GM19397 (cell line): ENCODE results near the gene ATP9A.
"Not testable (repeated sequence)": the region's sequence is repeated elsewhere in the genome, so short reads cannot be mapped to it uniquely, and the experiment has no call there.

Experiments
- ATAC-seq: cut with Tn5 transposase; IDR thresholded peaks from one replicate; pipeline ENCODE4 v1.9.1; 2021; ENCODE audit warnings: mild to moderate bottlenecking, moderate library complexity; ENCODE audit not compliant: unreplicated experiment

The ATP9A gene

DNA sequence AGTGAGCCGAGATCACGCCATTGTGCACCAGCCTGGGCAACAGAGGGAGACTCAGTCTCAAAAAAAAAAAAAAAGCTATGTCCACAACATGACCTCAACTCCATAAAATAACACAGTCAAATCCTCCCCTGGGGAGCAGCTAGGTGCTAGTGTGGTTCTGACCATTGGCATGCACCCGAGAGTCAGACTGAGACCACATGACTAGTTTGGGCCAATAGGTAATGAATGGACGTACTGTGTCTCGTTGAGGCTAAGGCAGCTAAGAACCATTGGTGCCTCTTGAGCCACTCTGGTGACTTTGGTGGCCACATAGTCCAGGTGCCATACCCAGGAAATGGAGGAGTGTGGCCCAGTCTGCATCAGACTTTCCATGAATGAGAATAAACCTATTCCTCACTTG, 40.3 kb downstream of the ATP9A start:
- ATAC-seq, result no peak

DNA sequence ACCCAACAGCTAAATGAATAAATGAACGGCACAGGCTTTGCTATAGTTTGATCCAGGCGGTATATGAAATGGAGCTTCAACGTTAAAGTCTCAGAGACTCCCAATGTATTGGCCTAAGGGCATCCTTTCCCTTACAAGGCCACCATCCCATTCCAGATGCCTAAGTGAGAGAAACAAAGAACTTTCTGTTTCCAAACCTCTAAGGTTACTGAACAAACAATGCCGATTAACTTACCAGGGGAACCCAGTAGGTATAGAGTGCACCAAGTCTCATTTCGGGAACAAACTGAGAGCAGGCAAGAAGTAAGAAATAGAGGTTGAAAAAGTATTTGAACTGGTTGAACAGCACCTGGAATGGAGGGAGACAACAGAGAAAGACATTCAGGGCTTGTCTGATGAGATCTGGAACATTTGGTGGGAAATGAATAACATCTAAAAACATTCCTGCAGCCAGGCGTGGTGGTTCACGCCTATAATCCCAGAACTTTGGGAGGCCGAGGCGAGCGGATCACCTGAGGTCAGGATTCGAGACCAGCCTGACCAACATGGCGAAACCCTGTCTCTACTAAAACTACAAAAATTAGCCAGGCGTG, 42.5 kb downstream of the ATP9A start:
- ATAC-seq, result no peak

DNA sequence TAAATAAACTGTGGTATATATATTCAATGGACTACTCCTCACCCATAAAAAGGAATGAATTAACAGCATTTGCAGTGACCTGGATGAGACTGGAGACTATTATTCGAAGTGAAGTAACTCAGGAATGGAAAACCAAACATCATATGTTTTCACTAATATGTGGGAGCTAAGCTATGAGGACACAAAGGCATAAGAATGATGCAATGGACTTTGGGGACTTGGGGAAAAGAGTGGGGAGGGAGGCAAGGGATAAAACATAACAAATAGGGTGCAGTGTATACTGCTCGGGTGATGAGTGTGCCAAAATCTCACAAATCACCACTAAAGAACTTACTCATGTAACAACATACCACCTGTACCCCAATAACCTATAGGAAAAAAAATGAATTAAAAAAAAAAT, 45.2 kb downstream of the ATP9A start:
- not testable (repeated sequence) for ATAC-seq

DNA sequence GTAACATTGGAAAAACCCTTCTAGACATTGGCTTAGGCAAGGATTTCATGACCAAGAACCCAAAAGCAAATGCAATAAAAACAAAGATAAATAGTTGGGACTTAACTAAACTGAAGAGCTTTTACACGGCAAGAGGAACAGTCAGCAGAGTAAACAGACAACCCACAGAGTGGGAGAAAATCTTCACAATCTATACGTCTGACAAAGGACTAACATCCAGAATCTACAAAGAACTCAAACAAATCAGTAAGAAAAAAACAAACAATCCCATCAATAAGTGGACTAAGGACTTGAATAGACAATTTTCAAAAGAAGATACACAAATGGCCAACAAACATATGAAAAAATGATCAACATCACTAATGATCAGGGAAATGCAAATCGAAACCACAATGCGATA, 45.9 kb downstream of the ATP9A start:
- not testable (repeated sequence) for ATAC-seq

DNA sequence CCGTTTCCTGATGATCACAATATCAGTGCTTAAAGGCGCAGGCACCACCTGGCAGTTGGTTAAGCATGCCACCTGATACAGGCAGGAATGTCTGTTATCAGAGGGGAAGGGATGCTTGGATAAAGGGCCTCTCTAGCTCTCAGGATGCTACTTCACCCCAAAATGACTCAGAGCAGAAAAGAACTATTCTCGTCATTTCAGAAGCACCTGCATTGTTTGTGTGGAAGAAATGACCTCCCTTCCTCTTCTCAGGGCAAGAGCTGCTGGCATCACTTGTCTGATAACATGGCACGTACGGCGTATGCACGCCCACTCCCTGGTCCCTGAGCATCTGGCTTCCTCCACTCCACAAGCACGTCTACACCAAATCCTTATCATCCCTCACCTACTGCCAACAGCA, 47.3 kb downstream of the ATP9A start:
- no peak for ATAC-seq

DNA sequence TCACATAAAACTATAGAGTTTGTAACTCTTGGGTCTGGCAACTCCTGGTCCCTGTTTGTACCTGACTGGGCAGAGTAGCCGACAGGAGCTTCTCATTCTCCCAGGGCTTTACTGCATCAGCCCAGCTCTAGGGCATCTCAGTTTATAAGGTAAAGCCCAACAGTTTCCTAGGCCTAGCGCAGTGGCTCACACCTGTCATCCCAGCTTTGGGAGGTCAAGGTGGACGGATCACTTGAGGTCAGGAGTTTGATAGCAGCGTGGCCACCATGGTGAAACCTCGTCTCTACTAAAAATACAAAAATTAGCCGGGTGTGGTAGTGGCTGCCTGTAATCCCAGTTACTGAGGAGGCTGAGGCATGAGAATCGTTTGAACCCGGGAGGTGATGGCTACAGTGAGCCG, 47.8 kb downstream of the ATP9A start:
- ATAC-seq, result no peak

DNA sequence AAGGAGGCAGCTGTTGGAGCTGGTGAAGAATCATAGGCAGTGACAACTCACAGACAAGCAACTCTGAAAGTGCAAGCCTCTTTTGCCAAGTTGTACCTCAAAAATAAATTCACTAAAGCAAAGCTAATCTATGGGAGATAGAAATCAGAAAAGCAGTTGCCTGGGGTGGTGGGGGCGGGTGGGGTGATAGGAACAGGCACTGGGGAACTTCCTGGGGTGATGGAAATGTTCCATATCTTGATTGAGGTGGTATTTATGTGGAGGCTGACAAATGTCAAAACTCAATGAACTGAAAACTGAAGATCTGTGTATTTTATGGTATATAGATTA, 52.4 kb downstream of the ATP9A start:
- no peak for ATAC-seq

DNA sequence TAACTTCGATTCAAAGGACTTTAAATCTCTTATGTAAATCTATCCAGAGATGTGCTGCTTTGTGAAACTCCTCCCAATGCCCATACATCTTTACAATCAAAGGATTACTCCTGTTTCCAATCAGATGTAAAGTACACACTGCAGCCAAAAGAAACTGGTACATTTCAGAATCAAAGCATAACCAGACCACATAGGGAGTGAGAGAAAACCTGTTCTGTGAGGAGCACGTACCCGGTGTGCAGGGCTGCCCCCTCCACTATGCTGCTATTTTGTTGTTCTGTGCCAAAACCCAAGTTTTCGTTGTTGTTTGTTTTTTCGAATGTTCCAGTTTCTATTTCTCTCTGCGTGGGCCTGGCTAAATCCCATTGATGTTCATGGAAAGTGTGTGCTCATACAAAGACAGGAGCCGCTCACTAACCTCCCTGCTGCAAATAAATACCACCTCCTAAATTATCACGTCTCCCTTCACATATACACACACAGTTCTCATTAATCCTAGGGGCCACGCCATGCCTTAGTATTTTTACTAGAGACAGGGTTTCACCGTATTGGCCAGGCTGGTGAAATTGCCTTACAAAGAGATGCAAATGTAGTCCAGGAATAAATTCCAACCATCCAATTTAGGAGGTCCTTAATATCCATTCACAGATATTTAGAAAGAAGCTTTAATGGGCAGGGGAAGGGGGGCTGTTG, 52.9 kb downstream of the ATP9A start:
- ATAC-seq, result no peak

DNA sequence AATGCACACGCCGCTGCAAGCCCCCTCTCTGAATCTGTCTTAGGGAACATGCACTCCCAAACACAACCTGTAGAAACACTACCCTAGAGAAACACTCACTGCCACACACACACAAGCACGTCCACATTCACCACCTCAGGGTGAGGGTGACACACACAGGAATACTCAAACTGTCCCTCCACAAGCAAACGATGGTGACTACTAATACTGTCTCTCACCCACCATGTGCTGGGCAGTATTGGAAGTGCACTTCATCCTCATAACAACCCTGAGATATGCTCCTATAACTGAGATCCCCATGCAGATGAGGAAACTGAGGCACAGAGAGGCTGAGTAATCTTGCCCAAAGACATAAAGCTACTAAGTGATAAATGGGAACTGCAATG, 55.0 kb downstream of the ATP9A start:
- no peak for ATAC-seq

DNA sequence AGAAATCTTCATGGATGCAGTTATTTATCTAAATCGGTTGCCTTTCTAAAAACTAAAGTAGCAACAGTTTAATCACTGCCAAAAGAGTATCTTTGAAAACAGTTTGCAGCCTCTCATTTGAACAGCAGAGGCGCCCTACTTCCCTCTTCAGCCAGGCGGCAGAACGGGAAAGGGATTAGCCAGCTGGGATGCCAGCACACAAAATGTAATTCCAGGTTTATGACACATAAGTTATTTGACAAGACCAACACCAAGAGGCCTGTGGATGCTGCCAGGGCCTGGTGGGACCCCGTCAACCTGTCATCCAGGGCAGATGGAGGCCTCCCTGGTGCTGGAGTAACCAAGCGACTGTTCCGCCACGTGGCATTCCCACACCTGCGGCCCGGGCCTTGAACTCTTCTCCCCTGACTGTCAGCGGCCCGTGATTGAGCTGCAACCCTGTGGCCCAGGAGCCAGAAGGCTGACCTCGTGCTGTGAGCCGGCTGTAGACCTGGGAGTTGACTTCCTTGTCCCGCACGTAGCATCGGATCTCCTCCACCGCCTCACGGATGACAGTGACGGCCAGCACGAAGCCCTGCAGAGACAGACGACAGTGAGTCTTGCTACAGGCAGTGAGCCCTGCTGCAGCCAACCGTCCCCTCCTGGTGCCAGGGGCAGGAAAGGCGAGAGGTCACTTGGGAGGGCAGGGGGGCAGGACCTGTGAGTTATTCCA, 55.5 kb downstream of the ATP9A start:
- ATAC-seq, result no peak

DNA sequence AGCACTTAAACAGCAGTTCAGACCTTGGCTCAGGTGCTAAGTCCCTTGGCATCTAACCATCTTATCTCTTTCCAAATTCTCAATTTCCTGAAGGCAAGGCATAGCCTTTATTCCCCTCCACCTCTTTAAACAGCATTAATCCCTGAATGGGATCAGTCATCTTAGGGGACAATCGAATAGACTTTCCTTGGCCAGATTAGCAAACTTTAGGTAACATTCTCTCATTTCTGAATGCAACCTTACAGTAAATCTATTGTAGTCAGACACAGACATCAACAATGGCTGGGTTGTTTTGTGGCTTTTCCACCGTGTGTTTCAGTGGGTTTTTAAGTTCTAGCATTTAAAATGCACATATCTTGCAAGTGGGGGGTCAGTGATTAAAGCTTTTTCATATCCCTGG, 56.8 kb downstream of the ATP9A start:
- no peak for ATAC-seq

DNA sequence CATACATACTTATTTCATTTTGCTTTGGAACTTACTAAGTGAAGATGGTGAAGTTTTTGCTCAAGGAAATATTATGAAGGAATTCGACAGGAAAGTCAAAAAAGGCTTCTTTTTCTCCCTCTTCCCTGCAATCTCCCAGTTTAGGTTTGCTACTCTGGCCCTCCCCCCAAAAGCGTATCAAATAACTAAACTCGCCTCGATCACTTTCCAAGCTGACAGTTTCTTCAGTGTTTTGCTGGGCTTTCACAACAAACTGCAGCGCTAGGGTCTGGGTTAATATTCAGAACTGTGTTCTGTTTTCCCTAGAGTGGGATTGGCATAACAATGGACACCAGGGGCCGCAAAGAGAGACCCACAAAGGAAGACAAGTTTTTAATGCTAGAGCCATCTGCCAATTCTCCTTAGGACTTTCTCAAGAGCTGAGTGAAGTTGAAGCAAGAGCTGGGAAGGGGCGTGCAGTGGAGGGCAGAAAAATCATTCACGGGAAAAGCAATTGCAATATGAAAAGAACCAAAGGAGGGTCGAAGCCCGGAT, 57.8 kb downstream of the ATP9A start:
- no peak for ATAC-seq

DNA sequence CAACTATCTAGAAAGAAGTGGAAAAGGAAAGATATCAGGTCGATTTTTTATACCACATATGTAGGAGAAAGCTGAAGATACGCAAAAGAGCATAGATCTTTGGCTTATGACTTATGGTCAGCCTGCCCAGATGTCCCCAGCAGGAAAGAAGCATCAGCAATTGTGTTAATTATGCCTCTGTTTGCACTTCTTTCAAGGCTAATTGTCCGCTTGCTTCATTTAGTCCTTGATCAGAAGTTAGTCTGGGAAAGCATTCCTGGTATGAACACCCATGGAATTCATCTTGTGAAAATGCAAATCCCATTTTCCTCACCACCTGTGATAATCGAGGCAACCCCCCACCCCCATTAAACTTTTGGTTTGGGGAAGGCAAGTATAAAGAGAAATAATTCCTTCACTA, 62.8 kb downstream of the ATP9A start:
- no peak for ATAC-seq

DNA sequence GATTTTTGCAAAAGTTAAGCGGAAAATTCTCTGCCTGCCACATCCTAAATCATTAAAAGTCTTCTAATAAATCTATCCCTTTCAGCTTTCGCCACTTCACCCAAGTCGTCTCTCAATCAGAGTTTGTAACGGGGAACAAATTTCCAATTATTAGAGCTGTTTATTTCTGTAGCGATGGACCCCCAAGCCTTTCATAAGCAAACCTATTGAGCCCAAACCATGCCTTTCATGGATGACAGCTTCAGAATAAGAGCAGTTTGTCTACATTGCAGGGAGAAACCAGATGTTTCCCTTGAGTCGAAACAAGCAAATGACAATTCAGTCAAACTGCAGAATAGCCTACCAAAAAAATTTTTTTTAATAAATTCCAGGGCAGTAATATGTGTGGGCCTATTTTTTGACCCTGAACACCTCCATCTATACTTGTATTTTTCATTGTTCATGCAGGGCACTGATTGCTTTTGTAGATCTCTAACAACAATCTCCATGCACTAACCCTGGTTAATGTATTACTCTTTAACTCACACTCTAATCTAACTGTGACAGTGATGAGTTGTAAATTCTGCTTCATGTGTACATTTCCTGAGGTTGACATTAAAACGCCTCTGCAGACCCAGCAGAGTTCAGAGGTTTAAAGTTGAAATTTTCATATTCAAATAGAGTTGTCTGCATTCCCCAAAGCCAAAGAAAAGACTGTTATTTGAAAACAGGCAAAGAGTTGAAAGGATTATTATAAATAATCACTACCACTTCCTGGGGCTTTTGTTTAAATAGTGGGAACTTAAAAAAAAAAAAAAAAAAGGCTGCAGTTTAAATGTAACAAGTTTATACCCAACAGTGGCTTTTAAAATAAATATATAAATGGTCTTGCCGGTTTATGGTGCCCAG, 64.5 kb downstream of the ATP9A start:
- no peak for ATAC-seq

DNA sequence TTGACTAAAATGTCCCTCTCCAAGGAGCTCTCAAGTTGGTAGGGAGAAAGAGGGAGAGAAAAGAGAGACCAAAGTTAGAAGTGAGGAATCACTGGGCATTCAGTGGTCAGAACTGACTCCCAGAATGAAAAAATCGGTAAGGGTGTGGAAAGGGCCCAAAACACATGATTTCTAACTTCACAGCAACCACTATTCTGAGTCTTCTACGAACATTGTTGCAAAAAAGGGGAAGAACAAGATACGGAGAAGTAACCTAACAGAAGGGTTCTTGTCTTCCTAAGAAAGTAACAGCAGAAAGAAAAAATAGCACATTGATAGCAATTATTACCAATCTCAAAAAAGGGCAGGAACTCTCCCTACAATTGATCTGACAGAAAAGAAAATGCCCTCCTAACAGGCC, 65.6 kb downstream of the ATP9A start:
- no peak for ATAC-seq

DNA sequence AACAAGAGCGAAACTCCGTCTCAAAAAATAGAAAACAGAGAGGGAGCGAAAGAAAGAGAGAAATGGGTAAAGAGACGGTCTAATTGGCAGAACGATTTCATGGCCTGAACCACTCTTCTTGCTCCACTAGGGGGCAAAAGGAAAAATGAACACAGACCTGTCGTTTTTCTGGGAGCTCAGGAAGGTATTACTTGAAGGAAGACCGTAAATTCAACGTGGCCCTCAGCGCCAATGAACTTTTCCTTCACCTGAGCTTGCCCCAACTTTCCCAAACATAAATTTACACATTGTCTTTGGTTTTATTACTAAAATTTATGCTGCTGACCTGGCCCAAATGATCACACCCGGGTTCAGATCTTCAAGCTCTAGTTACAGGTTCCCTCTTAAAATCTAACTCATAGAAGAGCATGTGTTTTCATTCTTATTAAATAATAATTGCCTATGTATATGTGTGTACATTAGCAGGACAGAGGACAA, 67.3 kb downstream of the ATP9A start:
- no peak for ATAC-seq

DNA sequence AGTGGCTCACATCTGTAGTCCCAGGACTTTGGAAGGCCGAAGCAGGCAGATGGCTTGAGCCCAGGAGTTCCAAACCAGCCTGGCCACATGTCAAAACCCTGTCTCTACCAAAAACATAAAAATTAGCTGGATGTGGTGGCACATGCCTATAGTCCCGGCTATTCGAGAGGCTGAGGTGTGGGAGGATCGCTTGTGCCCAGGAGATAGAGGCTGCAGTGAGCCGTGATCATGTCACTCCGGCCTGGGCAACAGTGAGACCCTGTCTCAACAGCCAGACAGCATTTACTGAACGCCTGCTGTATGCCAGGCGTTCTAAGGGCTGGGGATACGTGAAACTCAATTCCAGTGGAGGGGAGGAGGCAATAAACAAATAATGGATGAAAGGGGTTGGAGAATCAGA, 69.9 kb downstream of the ATP9A start:
- no peak for ATAC-seq

DNA sequence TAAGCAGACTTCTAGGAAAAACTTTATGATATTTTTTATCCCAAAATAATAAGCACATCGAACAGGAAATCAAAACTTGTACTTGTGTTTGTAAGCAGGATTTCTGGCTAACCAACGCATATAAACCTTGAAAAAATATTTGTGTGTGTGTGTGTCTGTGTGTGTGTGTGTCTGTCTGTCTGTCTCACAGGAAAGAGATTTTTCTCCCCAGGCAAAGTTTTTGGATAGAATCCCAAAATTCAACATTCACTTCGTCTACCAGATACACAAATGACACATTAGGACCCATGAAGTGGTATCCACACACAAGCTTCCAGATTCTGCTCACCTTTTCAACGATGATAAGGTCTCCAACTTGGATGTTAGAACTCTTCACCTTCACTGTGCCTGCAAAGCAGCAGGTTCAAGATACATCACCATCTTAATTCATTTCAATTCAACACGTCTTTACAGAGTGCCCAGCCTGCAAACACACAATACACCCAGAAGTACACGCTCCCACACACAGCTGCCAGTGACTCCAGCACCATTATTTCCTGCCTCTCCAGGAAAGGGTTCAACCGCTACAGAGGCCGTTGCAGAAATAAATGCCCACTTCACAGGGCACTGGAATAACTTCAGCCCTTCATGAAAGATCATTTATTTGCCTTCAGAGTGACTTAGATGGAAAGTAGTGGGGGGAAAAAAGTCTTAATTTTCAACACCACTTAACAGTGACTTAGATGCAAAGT, 70.9 kb downstream of the ATP9A start:
- no peak for ATAC-seq

DNA sequence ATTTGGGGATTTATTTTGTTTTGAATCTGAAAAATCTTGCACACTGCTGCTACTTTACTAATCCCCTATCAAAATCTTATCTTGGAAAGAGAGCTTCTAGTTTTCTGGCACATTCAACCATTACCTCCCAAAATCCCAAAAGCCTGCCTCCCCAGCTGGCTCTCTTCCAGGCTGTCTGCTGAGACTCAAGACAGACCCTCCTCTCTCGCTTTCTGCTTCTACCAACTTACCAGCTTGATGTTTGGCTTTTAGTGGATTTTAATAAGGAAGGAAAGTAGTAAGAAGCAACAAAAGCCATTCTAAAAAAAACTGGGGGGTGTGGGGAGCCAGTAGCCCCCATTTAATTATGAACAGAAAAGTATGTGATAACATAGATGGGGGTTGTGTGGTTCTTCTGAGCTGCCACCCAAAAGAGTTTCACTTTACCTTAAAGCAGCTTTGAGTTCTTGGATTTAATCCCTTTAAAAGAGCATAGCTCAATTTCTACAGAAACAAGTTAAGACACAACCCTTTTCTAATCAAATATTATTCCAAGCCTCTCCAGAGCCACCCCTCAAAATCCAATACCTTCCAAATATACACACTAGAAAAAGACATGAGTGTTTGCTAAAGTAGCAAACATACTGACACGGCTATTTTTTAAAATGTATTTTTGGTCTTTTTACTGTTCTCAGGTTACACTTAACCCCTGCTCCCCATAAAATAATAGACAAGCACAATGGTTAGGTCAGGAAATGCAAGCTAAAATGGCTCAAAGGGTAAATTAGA, 71.7 kb downstream of the ATP9A start:
- ATAC-seq, result no peak
